ENCODE results near the gene AATK.

The AATK gene

GRCh38 chr17:81067391-81067811 is 98.6 kb downstream of the AATK start:
- no peaks in the 10 kb centered on the region for H3K27me3 ChIP-seq (ENCODE audit: control insufficient read depth, low read length)
- no peak overlapping the region for H3K4me2 ChIP-seq (ENCODE audit: low read length)
- no peaks in the 10 kb centered on the region for H3K9me3 ChIP-seq (ENCODE audit: control insufficient read depth, insufficient read depth, low read length)
- no peaks in the 10 kb centered on the region for H3K4me1 ChIP-seq (ENCODE audit: control insufficient read depth, low read length)
- H4K20me1 ChIP-seq (ENCODE audit: control insufficient read depth, insufficient read depth, low read depth, low read length) = no peaks in the 10 kb centered on the region
- TF ChIP-seq EZH2phosphoT487 (IDR thresholded peaks at IDR 0.05; ENCODE audit: borderline replicate concordance, low read length) = no peak
- no peak for TF ChIP-seq CTCF (IDR thresholded peaks at IDR 0.05; ENCODE audit: low read depth, low read length, poor library complexity, severe bottlenecking)
- no peak overlapping the region for H3K27ac ChIP-seq (ENCODE audit: low read depth, low read length)
- no peak overlapping the region for H3K4me3 ChIP-seq (ENCODE audit: low read length)
- no peaks in the 10 kb centered on the region for H3K36me3 ChIP-seq (ENCODE audit: control insufficient read depth, low read length)
- no peaks in the 10 kb centered on the region for H3F3A ChIP-seq (ENCODE audit: control insufficient read depth, insufficient read depth)
- H3K9me2 ChIP-seq (replicated peaks; ENCODE audit: control insufficient read depth, low read length) = no peaks in the 10 kb centered on the region
- no peaks in the 10 kb centered on the region for H3K79me2 ChIP-seq (ENCODE audit: control insufficient read depth, low read length)
